Esophagus squamous epithelium (tissue), 5 donors: ENCODE data around the gene PXK. TPM values are rescaled to one million over a fixed set of nuclear protein-coding genes. Genes with fewer than 3 reads are reported as not detected.

Source experiments
- DNase-seq: peaks from one replicate; lab custom pipeline; 2025; lab: John Stamatoyannopoulos, UW
- H3K27ac ChIP-seq, 4 donors: fragments of 200-600 bp; sonication (generic); one replicate each; pipeline ENCODE4 v1.5.1; 2016 to 2019; ENCODE audit warnings: mild to moderate bottlenecking in 1 of 4
- H3K27me3 ChIP-seq, 4 donors: fragments of 200-600 bp; sonication (generic); 1 replicate in 3 of 4; 2 replicates in 1 of 4; pipeline versions ENCODE4 v1.5.1 to v1.6.0; 2017 to 2021; ENCODE audit warnings: antibody characterized with exemption in 1 of 4
- H3K36me3 ChIP-seq, 3 donors: fragments of 200-600 bp; sonication (generic); one replicate each; pipeline ENCODE4 v1.5.1; 2016 to 2019
- H3K4me1 ChIP-seq, 3 donors: fragments of 200-600 bp; sonication (generic); one replicate each; pipeline ENCODE4 v1.5.1; 2017 to 2019
- H3K4me3 ChIP-seq, 4 donors: fragments of 200-600 bp; sonication (generic); 1 replicate in 3 of 4; 2 replicates in 1 of 4; pipeline ENCODE4 v1.5.1; 2016 to 2019; ENCODE audit warnings: mild to moderate bottlenecking in 2 of 4, moderate library complexity in 1 of 4
- H3K9me3 ChIP-seq, 3 donors: fragments of 200-600 bp; sonication (generic); one replicate each; pipeline ENCODE4 v1.5.1; 2016 to 2019
- CTCF ChIP-seq, 6 experiments: fragments of 450-650 bp in 4 of 6; fragments of 200-600 bp in 2 of 6; sonication (generic) in 2 of 6; IDR thresholded peaks; one replicate each; pipeline ENCODE4 v1.5.1; 2016 to 2019; ENCODE audit warnings: antibody characterized with exemption in 6 of 6, mild to moderate bottlenecking in 4 of 6, moderate library complexity in 4 of 6
- POLR2A ChIP-seq, 4 donors: fragments of 450-650 bp; IDR thresholded peaks; one replicate each; pipeline ENCODE4 v1.6.1; 2017; ENCODE audit warnings: antibody characterized with exemption in 4 of 4, mild to moderate bottlenecking in 4 of 4, moderate library complexity in 3 of 4
- WGBS, 2 donors: methylation state at CpG; one replicate each; pipeline ENCODE4 v1.1.5; 2018; 5-methylcytosine and 5-hydroxymethylcytosine counted together
- intact Hi-C: fragments of 100-400 bp; cut with DNase I; formaldehyde crosslinking; loops from one replicate; pipeline ENCODE4 v1.15.0; 2022
- total RNA-seq, 4 donors: library from RNA; depleted of rRNA; stranded (reverse); fragments of >200 nt; gene quantifications; one replicate each; pipeline ENCODE4 v1.1.0, GENCODE V29; 2016
- donor health status: DM: yes; HTN: yes; CAD: no.

Gene PXK
- total RNA-seq, 4 donors from 2014 or later, result 6.5 to 25.9 (median 12.2) TPM

GRCh38 chr3:58291671-58292338 is 40.9 kb upstream of the PXK start:
- no peak for DNase-seq
- 74 to 81% methylated on average over 8 to 9 of the region's 9 CpGs for whole genome bisulfite sequencing, 2 donors
- Histone ChIP-seq H3K9me3 (no peaks in the 10 kb centered on the region), H3K4me1 (peaks cover 0 to 7% (median 0%) of the 10 kb centered on the region in 3 donors), H3K36me3 (peaks cover 0 to 34% (median 0%) of the 10 kb centered on the region in 3 donors), H3K4me3 (no peak overlapping the region), H3K27me3 (no peaks in the 10 kb centered on the region), H3K27ac (no peak overlapping the region)
- intact Hi-C loops, result no loop called here
- TF ChIP-seq POLR2A (IDR thresholded peaks at IDR 0.05) (no peak), CTCF (IDR thresholded peaks at IDR 0.05) (no peak)

GRCh38 chr3:58292866-58293265 is 39.8 kb upstream of the PXK start:
- Histone ChIP-seq H3K4me3 (no peak overlapping the region), H3K4me1 (peaks cover 0 to 9% (median 0%) of the 10 kb centered on the region in 3 donors), H3K27ac (no peak overlapping the region), H3K36me3 (peaks cover 0 to 24% (median 0%) of the 10 kb centered on the region in 3 donors), H3K27me3 (no peaks in the 10 kb centered on the region), H3K9me3 (no peaks in the 10 kb centered on the region)
- WGBS, 2 donors, result 77 to 82% methylated on average over 9 to 10 of the region's 10 CpGs
- DNase-seq, result no peak
- no peak for TF ChIP-seq CTCF (IDR thresholded peaks at IDR 0.05)
- TF ChIP-seq POLR2A (IDR thresholded peaks at IDR 0.05), result no peak
- intact Hi-C loops, result no loop called here

GRCh38 chr3:58293516-58293915 is 39.2 kb upstream of the PXK start:
- H3K27ac ChIP-seq, result no peak overlapping the region
- H3K4me1 ChIP-seq, result peaks cover 0 to 9% (median 0%) of the 10 kb centered on the region in 3 donors
- H3K4me3 ChIP-seq, result no peak overlapping the region
- WGBS, 2 donors, result 43 to 61% methylated on average over 4 of the region's 9 CpGs
- no peaks in the 10 kb centered on the region for H3K9me3 ChIP-seq
- H3K27me3 ChIP-seq, result no peaks in the 10 kb centered on the region
- peaks cover 0 to 17% (median 0%) of the 10 kb centered on the region in 3 donors for H3K36me3 ChIP-seq
- TF ChIP-seq POLR2A (IDR thresholded peaks at IDR 0.05), result no peak
- intact Hi-C loops, result no loop called here
- no peak for DNase-seq

- intact Hi-C loops, result loop anchor here (5.0 kb wide), 1 partner anchor 109 kb away; no protein-coding TSS in a partner anchor
- H3K27me3 ChIP-seq, result no peaks in the 10 kb centered on the region
- TF ChIP-seq POLR2A (IDR thresholded peaks at IDR 0.05) (no peak), CTCF (IDR thresholded peaks at IDR 0.05) (no peak)
- no peak overlapping the region for H3K4me3 ChIP-seq
- H3K27ac ChIP-seq, result no peak overlapping the region
- 31 to 36% methylated on average over 2 to 4 of the region's 5 CpGs for WGBS, 2 donors
- peaks cover 0 to 17% (median 0%) of the 10 kb centered on the region in 3 donors for H3K4me1 ChIP-seq
- DNase-seq, result no peak
- H3K9me3 ChIP-seq, result no peaks in the 10 kb centered on the region
- peaks cover 0 to 12% (median 0%) of the 10 kb centered on the region in 3 donors for H3K36me3 ChIP-seq
Measured at GRCh38 chr3:58296269-58296668, 36.4 kb upstream of the PXK start.

- Histone ChIP-seq H3K27ac (no peak overlapping the region), H3K4me1 (peaks cover 0 to 17% (median 0%) of the 10 kb centered on the region in 3 donors), H3K27me3 (no peaks in the 10 kb centered on the region), H3K9me3 (no peaks in the 10 kb centered on the region), H3K36me3 (peaks cover 0 to 12% (median 0%) of the 10 kb centered on the region in 3 donors), H3K4me3 (no peak overlapping the region)
- no peak for TF ChIP-seq POLR2A (IDR thresholded peaks at IDR 0.05)
- TF ChIP-seq CTCF (IDR thresholded peaks at IDR 0.05), result no peak
- 34 to 54% methylated on average over 5 to 6 of the region's 6 CpGs for WGBS, 2 donors
- DNase-seq, result no peak
- intact Hi-C loops, result loop anchor here (5.0 kb wide), 1 partner anchor 110 kb away; no protein-coding TSS in a partner anchor
Measured at GRCh38 chr3:58296843-58297242, 35.8 kb upstream of the PXK start.
